Measurements from ENCODE around the gene GLIPR2. TPM values are rescaled to one million over a fixed set of nuclear protein-coding genes. Genes with fewer than 3 reads are reported as not detected.

GLIPR2 gene
- total RNA-seq, 1 donor from 2014 or later, result 14.3 TPM

- H3K9me3 Mint-ChIP-seq, result no peaks in the 10 kb centered on the region
- peak overlapping the region; percentile 95 for H3K4me3 Mint-ChIP-seq
- ChIA-PET CTCF (interaction anchor here (0.5 to 3.7 kb wide), 9 partner anchors 17 to 539 kb away, joined by 3 to 25 read pairs (median 7); no protein-coding TSS in a partner anchor), POLR2A (interaction anchor here (0.5 to 1.9 kb wide), 21 partner anchors 8 to 1557 kb away, joined by 3 to 18 read pairs (median 4); partner anchors contain the start of genes GLIPR2, GNE and SPAG8)
- H3K27ac Mint-ChIP-seq, result peak overlapping the region; percentile 51
- peaks cover 47% of the 10 kb centered on the region for H3K4me1 Mint-ChIP-seq
- intact Hi-C loops (cut with micrococcal nuclease), result loop anchor here (1.0 to 2.0 kb wide), 8 partner anchors 24 to 297 kb away; partner anchors contain the start of genes GLIPR2 and GNE
- TF ChIP-seq, protein P1, sequence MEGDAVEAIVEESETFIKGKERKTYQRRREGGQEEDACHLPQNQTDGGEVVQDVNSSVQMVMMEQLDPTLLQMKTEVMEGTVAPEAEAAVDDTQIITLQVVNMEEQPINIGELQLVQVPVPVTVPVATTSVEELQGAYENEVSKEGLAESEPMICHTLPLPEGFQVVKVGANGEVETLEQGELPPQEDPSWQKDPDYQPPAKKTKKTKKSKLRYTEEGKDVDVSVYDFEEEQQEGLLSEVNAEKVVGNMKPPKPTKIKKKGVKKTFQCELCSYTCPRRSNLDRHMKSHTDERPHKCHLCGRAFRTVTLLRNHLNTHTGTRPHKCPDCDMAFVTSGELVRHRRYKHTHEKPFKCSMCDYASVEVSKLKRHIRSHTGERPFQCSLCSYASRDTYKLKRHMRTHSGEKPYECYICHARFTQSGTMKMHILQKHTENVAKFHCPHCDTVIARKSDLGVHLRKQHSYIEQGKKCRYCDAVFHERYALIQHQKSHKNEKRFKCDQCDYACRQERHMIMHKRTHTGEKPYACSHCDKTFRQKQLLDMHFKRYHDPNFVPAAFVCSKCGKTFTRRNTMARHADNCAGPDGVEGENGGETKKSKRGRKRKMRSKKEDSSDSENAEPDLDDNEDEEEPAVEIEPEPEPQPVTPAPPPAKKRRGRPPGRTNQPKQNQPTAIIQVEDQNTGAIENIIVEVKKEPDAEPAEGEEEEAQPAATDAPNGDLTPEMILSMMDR (IDR thresholded peaks at IDR 0.05), result no peak
- DNase-seq, result no peak
- no peak for ATAC-seq (ENCODE audit: low read depth)
- peaks cover 20% of the 10 kb centered on the region for H3K36me3 Mint-ChIP-seq (ENCODE audit: low read depth)
- H3K27me3 Mint-ChIP-seq, result no peaks in the 10 kb centered on the region
Measured at GRCh38 chr9:36189976-36190375, 53.4 kb downstream of the GLIPR2 start.

- CTCF ChIA-PET, result interaction anchor here (0.5 to 3.7 kb wide), 10 partner anchors 10 to 538 kb away, joined by 3 to 25 read pairs (median 6); no protein-coding TSS in a partner anchor
- TF ChIP-seq, protein P1 (IDR thresholded peaks at IDR 0.05), result no peak
- intact Hi-C loops (cut with micrococcal nuclease), result loop anchor here (1.0 to 2.0 kb wide), 8 partner anchors 24 to 296 kb away; partner anchors contain the start of genes GLIPR2 and GNE
- POLR2A ChIA-PET, result interaction anchor here (0.6 to 1.9 kb wide), 22 partner anchors 9 to 1557 kb away, joined by 3 to 18 read pairs (median 4); partner anchors contain the start of genes GLIPR2, GNE, RECK and SPAG8
- Mint-ChIP-seq H3K36me3 (ENCODE audit: low read depth) (peaks cover 27% of the 10 kb centered on the region), H3K27ac (peak within 1 kb of the TSS; percentile 91), H3K9me3 (no peaks in the 10 kb centered on the region), H3K4me3 (peak within 1 kb of the TSS; percentile 95), H3K27me3 (no peaks in the 10 kb centered on the region), H3K4me1 (peaks cover 51% of the 10 kb centered on the region)
- ATAC-seq (ENCODE audit: low read depth), result peak; percentile 98
- peak; percentile 84 for DNase-seq
Measured at GRCh38 chr9:36190388-36191289, 54.1 kb downstream of the GLIPR2 start, which contains the start of gene CLTA. Gene CLTA, plus strand, starts transcription at chr9:36190921. Its CDS starts 136 bp downstream, at chr9:36191057.

DNA sequence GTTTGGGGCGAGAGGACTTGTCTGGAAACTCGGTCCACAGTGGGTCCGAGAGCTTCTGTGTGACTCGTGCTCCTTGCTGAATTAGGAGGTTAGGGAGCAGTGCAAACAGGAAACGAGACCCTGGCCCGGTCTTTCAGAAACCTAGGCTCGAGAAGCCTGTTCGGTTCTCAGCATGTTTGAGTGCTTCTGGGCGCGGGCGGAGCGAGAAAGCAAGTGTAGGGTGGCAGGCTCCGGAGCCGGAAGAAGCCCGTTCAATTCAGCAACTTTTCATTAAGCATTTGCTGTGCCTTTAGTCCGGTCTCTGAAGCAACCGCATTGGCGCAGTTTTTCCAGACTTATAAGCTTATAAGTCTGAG is 54.7 kb downstream of the GLIPR2 start:
- H3K27me3 Mint-ChIP-seq, result no peaks in the 10 kb centered on the region
- H3K9me3 Mint-ChIP-seq, result no peaks in the 10 kb centered on the region
- ChIA-PET CTCF (interaction anchor here (0.9 to 3.7 kb wide), 7 partner anchors 10 to 538 kb away, joined by 3 to 25 read pairs (median 8); no protein-coding TSS in a partner anchor), POLR2A (interaction anchor here (0.9 to 1.9 kb wide), 14 partner anchors 10 to 572 kb away, joined by 3 to 18 read pairs (median 4); partner anchors contain the start of genes GLIPR2, GNE and RECK)
- H3K36me3 Mint-ChIP-seq (ENCODE audit: low read depth), result peaks cover 28% of the 10 kb centered on the region
- intact Hi-C loops (cut with micrococcal nuclease), result loop anchor here (2.0 kb wide), 1 partner anchor 296 kb away; no protein-coding TSS in a partner anchor
- TF ChIP-seq, protein P1 (IDR thresholded peaks at IDR 0.05), result no peak
- peaks cover 51% of the 10 kb centered on the region for H3K4me1 Mint-ChIP-seq
- ATAC-seq (ENCODE audit: low read depth), result no peak
- H3K4me3 Mint-ChIP-seq, result peak overlapping the region; percentile 95
- H3K27ac Mint-ChIP-seq, result peak overlapping the region; percentile 85
- DNase-seq, result no peak

DNA sequence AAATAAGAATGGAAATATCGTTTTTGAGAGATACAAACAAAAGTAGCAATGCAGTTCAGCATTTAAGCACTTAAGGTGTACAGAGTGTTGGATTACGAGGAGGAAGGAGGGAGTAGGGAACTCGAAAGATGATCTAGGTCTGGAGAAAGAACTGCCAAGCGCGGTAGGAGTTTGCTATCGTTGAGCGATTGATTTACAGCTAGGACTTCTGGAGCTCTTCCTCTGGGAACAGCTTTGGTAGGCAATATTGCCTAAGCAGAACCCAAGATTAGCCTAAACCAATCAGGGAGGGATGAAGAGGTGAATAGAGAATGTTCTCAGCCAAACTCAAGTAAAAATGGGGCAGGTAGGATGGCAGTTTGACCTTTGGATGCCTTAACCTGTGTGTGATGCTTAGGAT is 55.2 kb downstream of the GLIPR2 start:
- DNase-seq, result no peak
- Mint-ChIP-seq H3K9me3 (no peaks in the 10 kb centered on the region), H3K27ac (peak overlapping the region; percentile 85), H3K4me3 (peak overlapping the region; percentile 95), H3K27me3 (no peaks in the 10 kb centered on the region), H3K4me1 (peaks cover 51% of the 10 kb centered on the region), H3K36me3 (ENCODE audit: low read depth) (peaks cover 30% of the 10 kb centered on the region)
- intact Hi-C loops (cut with micrococcal nuclease), result loop anchor here (2.0 kb wide), 1 partner anchor 295 kb away; no protein-coding TSS in a partner anchor
- ChIA-PET POLR2A (interaction anchor here (0.9 to 1.9 kb wide), 6 partner anchors 10 to 155 kb away, joined by 3 to 18 read pairs (median 9); partner anchors contain the start of genes GLIPR2, GNE and RECK), CTCF (interaction anchor here (2.5 to 3.7 kb wide), 3 partner anchors 24 to 89 kb away, joined by 8 to 25 read pairs (median 19); no protein-coding TSS in a partner anchor)
- ATAC-seq (ENCODE audit: low read depth), result no peak
- TF ChIP-seq, protein P1 (IDR thresholded peaks at IDR 0.05), result no peak

Data from activated B cell treated with CpG ODN at 0.5 μM for 24 hours (primary cell).